Esophagus muscularis mucosa (tissue), 4 donors: Measurements from ENCODE around the gene MCM3. TPM values are rescaled to one million over a fixed set of nuclear protein-coding genes. Genes with fewer than 3 reads are reported as not detected.

Source experiments
- DNase-seq: peaks from one replicate; pipeline ENCODE4 v3.0.0-alpha.2; 2017; ENCODE audit errors: extremely low spot score
- H3K27ac ChIP-seq, 4 donors: fragments of 200-600 bp; sonication (generic); replicated peaks in 1 of 4; 1 replicate in 3 of 4; 2 replicates in 1 of 4; pipeline ENCODE4 v1.5.1; 2016 to 2019; ENCODE audit warnings: mild to moderate bottlenecking in 1 of 4
- H3K27me3 ChIP-seq, 4 donors: fragments of 200-600 bp; sonication (generic); one replicate each; pipeline versions ENCODE4 v1.5.1 to v1.6.0; 2016 to 2019
- H3K36me3 ChIP-seq, 4 donors: fragments of 200-600 bp; sonication (generic); one replicate each; pipeline ENCODE4 v1.5.1; 2016 to 2019
- H3K4me1 ChIP-seq, 4 donors: fragments of 200-600 bp; sonication (generic); one replicate each; pipeline ENCODE4 v1.5.1; 2016 to 2019
- H3K4me3 ChIP-seq, 4 donors: fragments of 200-600 bp; sonication (generic); 1 replicate in 2 of 4; 2 replicates in 2 of 4; pipeline ENCODE4 v1.5.1; 2016 to 2019; ENCODE audit warnings: mild to moderate bottlenecking in 4 of 4, moderate library complexity in 1 of 4
- H3K9me3 ChIP-seq, 4 donors: fragments of 200-600 bp; sonication (generic); 1 replicate in 3 of 4; 2 replicates in 1 of 4; pipeline ENCODE4 v1.5.1; 2016 to 2019
- CTCF ChIP-seq, 3 experiments: fragments of 200-600 bp in 2 of 3; fragments of 450-650 bp in 1 of 3; sonication (generic) in 2 of 3; IDR thresholded peaks; one replicate each; pipeline ENCODE4 v1.5.1; 2017 to 2019; ENCODE audit warnings: antibody characterized with exemption in 3 of 3, mild to moderate bottlenecking in 2 of 3, moderate library complexity in 1 of 3
- EP300 ChIP-seq: sonication (generic); formaldehyde crosslinking; IDR thresholded peaks from one replicate; pipeline ENCODE4 v1.6.1; 2017; ENCODE audit warnings: antibody characterized with exemption
- POLR2A ChIP-seq: fragments of 450-650 bp; IDR thresholded peaks from one replicate; pipeline ENCODE4 v1.6.1; 2017; ENCODE audit warnings: antibody characterized with exemption, moderate library complexity, mild to moderate bottlenecking, low read depth
- POLR2AphosphoS5 ChIP-seq, 2 donors: sonication (generic); formaldehyde crosslinking; IDR thresholded peaks; one replicate each; pipeline ENCODE4 v1.6.1; 2017; ENCODE audit warnings: antibody characterized with exemption in 2 of 2
- WGBS: methylation state at CpG from one replicate; pipeline ENCODE4 v1.1.5; 2018; 5-methylcytosine and 5-hydroxymethylcytosine counted together
- intact Hi-C: fragments of 100-400 bp; cut with DNase I; formaldehyde crosslinking; loops from one replicate; pipeline ENCODE4 v1.15.1; 2023
- total RNA-seq, 4 donors: library from RNA; depleted of rRNA; stranded (reverse); fragments of >200 nt; gene quantifications; one replicate each; pipeline versions ENCODE4 v1.1.0 to v1.2.1, GENCODE V29; 2016

The MCM3 gene
- total RNA-seq, 4 donors from 2014 or later, result 32.4 to 42.6 (median 41.1) TPM

DNA sequence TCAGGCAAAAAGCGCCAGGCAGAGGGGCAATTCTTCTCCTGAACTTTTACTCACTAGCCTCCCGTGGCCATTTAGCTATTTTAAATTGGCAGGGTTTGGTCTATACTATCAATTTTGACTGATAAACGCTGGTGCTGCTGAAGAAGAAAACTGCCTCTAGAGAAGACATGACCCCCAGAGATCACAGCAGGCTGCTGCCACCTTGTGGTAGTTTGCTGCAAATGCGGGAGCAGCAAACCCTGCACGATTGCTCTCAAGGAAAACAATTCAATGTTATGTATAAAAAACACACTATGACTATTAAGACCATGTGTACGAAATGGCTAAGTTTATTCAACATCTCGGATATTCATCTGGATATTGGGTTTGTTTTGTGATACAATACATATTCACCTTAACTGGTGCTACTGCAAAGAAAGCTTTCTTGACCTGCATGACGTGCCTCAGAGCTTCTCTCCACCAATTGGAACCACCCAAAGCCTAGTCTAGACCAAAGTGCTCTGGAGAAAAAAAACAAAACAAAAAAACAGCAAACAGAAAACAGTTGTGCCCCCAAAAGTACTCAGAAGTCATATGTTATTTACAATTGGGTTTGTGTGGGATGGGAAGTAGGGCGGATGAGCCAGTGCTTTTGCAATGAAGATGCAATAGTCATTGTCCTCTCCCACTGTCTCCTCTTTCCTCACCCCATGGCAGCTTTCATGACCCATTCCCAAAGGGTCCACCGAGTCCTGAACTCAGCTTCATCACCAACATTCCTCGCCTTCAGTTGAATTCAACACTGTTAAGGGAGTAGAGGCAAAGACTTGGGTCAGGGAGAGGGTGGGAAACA is 20.6 kb downstream of the MCM3 start:
- Histone ChIP-seq H3K4me3 (no peak overlapping the region), H3K27ac (no peak overlapping the region), H3K27me3 (no peaks in the 10 kb centered on the region), H3K9me3 (no peaks in the 10 kb centered on the region), H3K4me1 (peaks cover 0 to 10% (median 7%) of the 10 kb centered on the region in 4 donors), H3K36me3 (peaks cover 35 to 78% (median 52%) of the 10 kb centered on the region in 4 donors)
- DNase-seq, result no peak
- intact Hi-C loops, result loop anchor here (5.0 kb wide), 1 partner anchor 102 kb away; no protein-coding TSS in a partner anchor
- TF ChIP-seq CTCF (IDR thresholded peaks at IDR 0.05) (peak; percentile 85 to 93 (median 89)), POLR2AphosphoS5 (IDR thresholded peaks at IDR 0.05) (no peak)
- WGBS, result 44% methylated on average over 11 of the region's 11 CpGs

- Histone ChIP-seq H3K4me1 (peaks cover 0 to 10% (median 7%) of the 10 kb centered on the region in 4 donors), H3K9me3 (no peaks in the 10 kb centered on the region), H3K27ac (no peak overlapping the region), H3K27me3 (no peaks in the 10 kb centered on the region), H3K36me3 (peaks cover 24 to 66% (median 41%) of the 10 kb centered on the region in 4 donors), H3K4me3 (no peak overlapping the region)
- no peak for DNase-seq
- intact Hi-C loops, result loop anchor here (5.0 kb wide), 1 partner anchor 100 kb away; no protein-coding TSS in a partner anchor
- TF ChIP-seq CTCF (IDR thresholded peaks at IDR 0.05) (no peak), POLR2AphosphoS5 (IDR thresholded peaks at IDR 0.05) (no peak), EP300 (no peak), POLR2A (no peak)
- 90% methylated on average over 9 of the region's 9 CpGs for WGBS
Observed at GRCh38 chr6:52262620-52263344, 21.8 kb downstream of the MCM3 start.

- no peak for DNase-seq
- TF ChIP-seq EP300, result no peak
- no peak for TF ChIP-seq POLR2A
- no peak for TF ChIP-seq POLR2AphosphoS5 (IDR thresholded peaks at IDR 0.05)
- no peak for TF ChIP-seq CTCF (IDR thresholded peaks at IDR 0.05)
- intact Hi-C loops, result loop anchor here (5.0 kb wide), 1 partner anchor 99 kb away; no protein-coding TSS in a partner anchor
- WGBS, result 45% methylated on average over 6 of the region's 6 CpGs
- H3K27me3 ChIP-seq, result no peaks in the 10 kb centered on the region
- H3K4me3 ChIP-seq, result no peak overlapping the region
- H3K27ac ChIP-seq, result no peak overlapping the region
- peaks cover 0 to 10% (median 7%) of the 10 kb centered on the region in 4 donors for H3K4me1 ChIP-seq
- H3K36me3 ChIP-seq, result peaks cover 11 to 52% (median 26%) of the 10 kb centered on the region in 4 donors
- no peaks in the 10 kb centered on the region for H3K9me3 ChIP-seq
Observed at GRCh38 chr6:52261229-52261628, 23.3 kb downstream of the MCM3 start.

GRCh38 chr6:52260634-52261033 is 23.9 kb downstream of the MCM3 start:
- peaks cover 7 to 46% (median 20%) of the 10 kb centered on the region in 4 donors for H3K36me3 ChIP-seq
- intact Hi-C loops, result loop anchor here (5.0 kb wide), 1 partner anchor 98 kb away; no protein-coding TSS in a partner anchor
- 91% methylated on average over 3 of the region's 3 CpGs for WGBS
- peaks cover 0 to 10% (median 7%) of the 10 kb centered on the region in 4 donors for H3K4me1 ChIP-seq
- no peak overlapping the region for H3K27ac ChIP-seq
- H3K4me3 ChIP-seq, result no peak overlapping the region
- TF ChIP-seq EP300 (no peak), POLR2AphosphoS5 (IDR thresholded peaks at IDR 0.05) (no peak), POLR2A (no peak), CTCF (IDR thresholded peaks at IDR 0.05) (no peak)
- H3K27me3 ChIP-seq, result peaks cover 0 to 6% (median 0%) of the 10 kb centered on the region in 4 donors
- DNase-seq, result no peak
- no peaks in the 10 kb centered on the region for H3K9me3 ChIP-seq
